GM18909 (cell line): ENCODE results near the gene RNF4.
A peak's percentile ranks its signal among the peaks of the same experiment; 100 is the strongest.
"Not testable (repeated sequence)": the region's sequence is repeated elsewhere in the genome, so short reads cannot be mapped to it uniquely, and the experiment has no call there.

Source experiments
- ATAC-seq: cut with Tn5 transposase; IDR thresholded peaks from one replicate; pipeline ENCODE4 v1.9.1; 2021; ENCODE audit warnings: mild to moderate bottlenecking; ENCODE audit not compliant: unreplicated experiment, poor library complexity

Gene RNF4

GRCh38 chr4:2451821-2452785 is 16.8 kb upstream of the RNF4 start:
- ATAC-seq = no peak

- no peak for ATAC-seq
These were observed 11.2 kb upstream of the RNF4 start for GRCh38 chr4:2457481-2458295.

GRCh38 chr4:2458546-2459491 is 10.1 kb upstream of the RNF4 start:
- ATAC-seq = no peak

- ATAC-seq = no peak
These were observed 9.1 kb upstream of the RNF4 start for GRCh38 chr4:2459589-2460349.

GRCh38 chr4:2461246-2461960 is 7.5 kb upstream of the RNF4 start:
- no peak for ATAC-seq

- peak; percentile 80 for ATAC-seq
These were observed 6.5 kb upstream of the RNF4 start for GRCh38 chr4:2462218-2462991.

GRCh38 chr4:2462992-2463762 is 5.7 kb upstream of the RNF4 start:
- no peak for ATAC-seq

- ATAC-seq = no peak
These were observed 3.9 kb upstream of the RNF4 start for GRCh38 chr4:2465032-2465431.

- ATAC-seq = not testable (repeated sequence)
These were observed 3.4 kb upstream of the RNF4 start for GRCh38 chr4:2465544-2465943.

- peak; percentile 58 for ATAC-seq
These were observed 482 bp downstream of the RNF4 start for GRCh38 chr4:2469192-2469984.

GRCh38 chr4:2470791-2471190 is 1.9 kb downstream of the RNF4 start:
- no peak for ATAC-seq

- no peak for ATAC-seq
These were observed 3.3 kb downstream of the RNF4 start for GRCh38 chr4:2472187-2472586.

- no peak for ATAC-seq
These were observed 9.3 kb downstream of the RNF4 start for GRCh38 chr4:2478229-2478628.

GRCh38 chr4:2480649-2481048 is 11.7 kb downstream of the RNF4 start:
- no peak for ATAC-seq

- no peak for ATAC-seq
These were observed 13.3 kb downstream of the RNF4 start for GRCh38 chr4:2482192-2482591.

GRCh38 chr4:2482693-2483092 is 13.8 kb downstream of the RNF4 start:
- peak; percentile 49 for ATAC-seq

- ATAC-seq = no peak
These were observed 14.3 kb downstream of the RNF4 start for GRCh38 chr4:2483237-2483636.
